HG03103 (cell line): Measurements from ENCODE around the gene UBIAD1.
"Not testable (repeated sequence)": the region's sequence is repeated elsewhere in the genome, so short reads cannot be mapped to it uniquely, and the experiment has no call there.

ENCODE experiments used
- ATAC-seq: cut with Tn5 transposase; IDR thresholded peaks from one replicate; pipeline ENCODE4 v1.9.1; 2021; ENCODE audit warnings: low read depth; ENCODE audit not compliant: unreplicated experiment

The UBIAD1 gene

DNA sequence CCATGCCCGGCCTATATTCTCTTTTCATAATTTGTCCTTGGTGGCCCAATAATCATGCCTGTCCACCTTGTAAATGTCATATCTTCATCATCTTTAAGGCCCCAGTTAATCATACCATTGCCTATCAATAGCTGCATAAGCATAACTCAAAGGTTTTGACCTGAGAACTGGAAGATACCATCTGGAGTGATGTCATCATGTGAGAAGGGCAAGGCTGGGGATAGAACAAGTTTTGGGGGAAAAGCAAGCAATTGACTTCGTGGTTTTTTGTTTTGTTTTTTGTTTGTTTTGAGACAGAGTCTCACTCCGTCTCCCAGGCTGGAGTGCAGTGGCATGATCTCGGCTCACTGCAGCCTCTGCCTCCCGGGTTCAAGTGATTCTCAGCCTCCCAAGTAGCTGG is 6.2 kb downstream of the UBIAD1 start:
- no peak for ATAC-seq

DNA sequence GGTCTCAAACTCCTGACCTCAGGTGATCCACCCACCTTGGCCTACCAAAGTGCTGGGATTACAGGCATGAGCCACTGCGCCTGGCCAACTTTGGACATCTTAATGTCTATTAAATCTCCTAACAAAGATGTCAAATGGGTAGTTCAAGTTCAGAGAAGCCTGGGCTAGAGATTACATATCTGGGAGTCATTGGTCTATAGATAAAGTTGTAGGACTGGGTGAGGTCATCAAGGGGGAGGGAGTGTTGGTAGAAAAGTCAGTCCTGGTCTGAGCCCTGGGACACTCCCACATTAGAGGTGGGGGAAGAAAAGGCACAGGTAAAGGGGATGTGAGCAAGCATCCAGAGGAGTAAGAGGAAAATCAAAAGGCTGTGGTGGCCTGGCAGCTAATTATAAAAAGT is 6.6 kb downstream of the UBIAD1 start:
- ATAC-seq = no peak

DNA sequence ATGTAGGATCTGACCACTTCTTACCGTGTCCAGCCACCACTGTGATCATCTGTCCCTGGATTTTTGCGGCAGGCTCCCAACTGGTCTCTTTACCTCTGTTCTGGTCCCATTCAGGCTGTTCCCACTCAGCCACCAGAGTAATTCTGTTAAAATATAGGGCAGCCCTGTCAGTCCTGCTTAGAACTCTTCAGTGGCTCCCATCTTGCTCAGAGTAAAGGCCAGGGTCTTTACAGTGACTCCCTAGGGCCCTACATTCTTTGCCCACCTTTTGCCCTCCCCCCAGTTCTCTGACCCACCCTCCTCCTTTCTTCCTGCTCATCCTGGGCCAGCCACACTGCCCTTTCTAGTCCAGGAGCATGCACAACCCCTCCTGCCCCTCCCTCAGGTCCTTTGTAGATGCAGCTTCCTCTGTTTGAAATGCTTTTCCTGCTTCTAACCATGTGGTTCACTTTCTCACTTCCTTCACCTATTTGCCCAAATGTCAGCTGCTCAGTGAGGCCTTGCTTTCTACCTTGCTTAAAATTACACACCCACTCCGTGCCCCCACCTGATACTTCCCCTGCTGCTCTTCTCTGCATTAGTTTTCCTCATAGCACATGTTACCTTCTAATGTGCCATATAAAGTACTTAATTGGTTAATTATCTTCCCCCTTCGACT is 7.8 kb downstream of the UBIAD1 start:
- ATAC-seq = no peak

DNA sequence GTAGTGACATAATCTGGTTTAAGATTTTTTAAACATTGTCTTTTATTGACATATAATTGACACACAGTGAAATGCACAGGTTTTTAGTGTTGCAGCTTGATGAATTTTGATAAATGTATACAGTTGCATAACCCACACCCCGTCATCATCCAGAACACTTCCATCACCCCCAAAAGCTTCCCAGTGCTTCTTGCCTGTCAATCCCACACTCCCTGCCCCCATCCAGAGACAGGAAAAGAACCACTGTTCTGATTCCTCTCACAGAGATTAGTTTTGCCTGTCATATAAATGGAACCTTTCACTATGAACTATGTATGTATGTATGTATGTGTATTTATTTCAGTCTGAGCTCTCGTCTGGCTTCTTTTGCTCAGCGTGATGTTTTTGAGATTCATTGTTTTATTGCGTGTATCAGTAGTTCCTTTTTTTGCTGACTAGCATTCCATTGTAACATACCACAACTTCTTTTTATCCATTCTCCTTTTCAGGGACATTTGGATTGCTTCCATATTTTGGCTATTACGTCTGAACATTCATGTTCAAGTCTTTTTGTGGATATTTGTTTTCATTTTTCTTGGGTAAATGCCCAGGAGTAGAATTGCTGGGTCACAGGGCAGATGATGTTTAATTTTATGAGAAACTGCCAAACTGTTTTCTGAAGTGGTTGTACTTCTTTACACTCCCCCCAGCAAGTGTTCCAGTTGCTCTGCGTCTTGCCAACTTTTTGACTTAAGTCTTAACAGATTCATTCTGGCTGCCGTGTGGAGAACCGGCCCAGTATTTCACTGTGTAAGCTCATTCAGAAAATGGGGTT is 8.7 kb downstream of the UBIAD1 start:
- ATAC-seq = no peak

DNA sequence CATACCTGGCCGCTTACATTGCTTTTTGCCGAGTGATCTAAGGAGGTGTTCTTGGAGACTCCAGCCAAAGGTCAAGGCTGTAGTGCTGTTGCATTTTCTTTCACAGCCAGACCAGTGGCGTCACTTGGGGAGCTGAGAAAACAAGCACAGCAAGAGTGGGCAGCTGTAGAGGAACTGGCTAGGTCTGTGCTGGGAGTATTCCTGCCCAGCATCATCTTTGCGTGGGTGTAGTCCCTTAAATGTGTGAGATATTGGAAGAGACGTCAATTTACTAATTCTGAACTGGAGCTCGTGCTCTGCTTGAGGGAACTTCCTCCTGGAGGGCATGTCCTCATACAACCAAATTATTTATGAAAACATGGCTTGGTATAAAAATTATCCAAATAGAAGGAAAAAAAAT is 10.2 kb downstream of the UBIAD1 start:
- no peak for ATAC-seq

DNA sequence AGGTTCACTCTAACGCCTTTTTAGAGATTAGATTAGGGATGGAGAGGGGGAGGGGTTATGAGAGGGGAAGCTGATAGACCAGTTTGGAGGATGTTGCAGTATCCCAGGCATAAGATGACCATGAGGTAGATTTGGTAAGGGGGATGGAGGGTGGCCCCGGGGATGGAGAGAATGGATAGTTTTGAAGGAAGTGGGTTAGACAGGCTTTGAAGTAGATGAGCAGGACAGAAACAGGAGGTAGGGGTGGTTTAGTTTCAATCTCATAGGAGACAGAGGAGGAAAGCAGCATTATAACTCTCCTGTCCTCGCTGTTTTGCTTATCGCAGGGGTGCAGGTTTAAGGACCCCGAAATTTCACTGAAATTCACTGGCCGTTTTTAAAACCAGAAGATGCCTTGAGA is 11.8 kb downstream of the UBIAD1 start:
- ATAC-seq = no peak

DNA sequence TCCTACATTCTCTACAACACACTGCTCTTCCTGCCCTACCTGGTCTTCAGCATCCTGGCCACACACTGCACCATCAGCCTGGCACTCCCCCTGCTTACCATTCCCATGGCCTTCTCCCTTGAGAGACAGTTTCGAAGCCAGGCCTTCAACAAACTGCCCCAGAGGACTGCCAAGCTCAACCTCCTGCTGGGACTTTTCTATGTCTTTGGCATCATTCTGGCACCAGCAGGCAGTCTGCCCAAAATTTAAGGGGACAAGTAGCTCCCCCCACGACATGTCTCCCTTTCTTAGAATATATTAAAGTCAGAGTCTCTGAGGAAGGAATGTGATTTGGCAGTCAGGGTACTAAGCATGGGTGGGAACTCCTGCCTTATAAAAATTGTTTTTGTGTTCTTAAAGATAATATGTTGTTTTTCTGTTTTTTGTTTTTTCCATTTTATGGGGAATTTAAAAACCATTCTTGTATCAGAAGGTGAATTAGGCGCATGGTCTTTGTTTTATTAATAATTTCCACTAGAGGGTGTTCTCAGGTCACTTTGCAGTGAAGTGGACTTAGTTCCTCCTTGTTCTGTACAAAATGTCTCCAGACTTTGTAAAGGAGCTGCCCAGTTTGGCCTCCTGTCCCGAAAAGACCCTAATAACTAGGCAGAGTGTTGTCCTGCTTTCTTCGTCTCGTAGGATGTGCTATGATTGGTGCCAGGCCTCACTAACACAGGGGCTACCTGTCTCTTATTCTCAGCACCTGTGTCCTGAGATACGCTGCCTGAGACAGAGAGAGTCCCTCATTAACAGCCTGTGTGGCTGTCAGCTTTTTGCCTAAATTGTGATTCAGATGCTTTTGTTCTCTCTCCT is 13.1 kb downstream of the UBIAD1 start:
- ATAC-seq = no peak

DNA sequence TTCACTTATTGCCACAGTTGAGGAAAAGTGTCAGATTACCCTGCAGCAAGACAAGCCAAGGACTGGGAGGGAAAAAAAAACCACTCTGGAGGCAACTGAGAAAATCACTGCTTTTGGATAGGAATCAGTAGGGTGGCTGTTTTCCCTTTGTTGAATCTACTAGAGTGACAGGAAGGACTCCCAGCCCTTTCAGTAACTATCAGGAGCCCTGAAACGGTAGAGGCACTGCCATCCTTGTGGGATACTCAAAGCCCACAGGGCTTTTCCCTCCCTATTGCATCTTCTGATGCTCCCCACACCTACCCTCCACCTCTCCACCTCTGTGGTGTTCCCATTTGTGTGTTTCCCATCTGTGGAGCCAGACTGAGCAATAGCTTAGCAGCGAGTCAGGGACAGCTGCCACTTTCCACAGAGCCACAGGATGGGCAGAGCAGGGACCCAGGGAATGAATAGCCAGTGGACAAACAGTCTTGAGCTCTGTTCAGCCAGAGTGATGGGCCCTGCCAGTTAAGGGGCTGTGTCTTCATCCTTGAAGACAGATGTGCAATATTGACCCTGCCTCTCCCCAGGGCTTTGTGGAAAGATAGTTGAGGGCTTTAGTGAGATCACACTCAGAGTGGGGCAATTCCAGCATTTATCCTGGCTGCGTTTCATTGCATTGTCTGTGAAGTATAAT is 13.9 kb downstream of the UBIAD1 start:
- no peak for ATAC-seq

DNA sequence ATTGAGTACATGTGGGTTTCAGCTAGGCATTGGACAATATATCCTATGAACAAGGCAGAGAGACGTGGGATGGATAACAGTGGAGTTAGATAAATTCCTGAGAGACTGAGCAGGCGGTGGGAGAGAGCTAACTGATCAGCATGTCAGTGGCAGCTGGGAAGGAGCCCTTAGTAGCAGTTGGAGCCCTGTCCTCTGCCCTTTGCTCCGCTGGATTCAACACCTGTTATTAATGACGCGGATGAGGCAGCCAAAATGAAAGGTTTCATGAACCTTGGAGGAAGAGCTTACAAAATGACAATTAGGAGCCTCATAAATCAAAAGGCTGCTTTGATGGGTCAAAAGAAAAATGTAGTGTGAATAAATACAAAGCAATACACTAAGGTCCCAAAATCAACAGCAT is 16.1 kb downstream of the UBIAD1 start:
- ATAC-seq = no peak

DNA sequence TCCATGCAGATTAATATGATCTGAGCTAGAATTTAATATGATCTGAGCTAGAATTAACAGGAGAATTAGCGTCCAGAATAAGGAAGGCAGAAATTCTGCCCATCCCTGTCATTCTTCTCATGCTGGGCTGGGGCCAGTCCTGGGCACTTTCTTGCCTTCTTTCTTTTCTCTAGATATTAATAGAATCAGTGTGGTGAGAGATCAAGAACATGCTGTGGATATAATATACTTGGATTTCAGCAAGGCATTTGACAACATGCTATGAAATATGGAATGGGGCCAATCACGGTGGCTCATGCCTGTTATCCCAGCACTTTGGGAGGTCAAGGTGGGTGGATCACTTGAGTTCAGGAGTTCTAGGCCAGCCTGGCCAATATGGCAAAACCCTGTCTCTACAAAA is 18.1 kb downstream of the UBIAD1 start:
- no peak for ATAC-seq

DNA sequence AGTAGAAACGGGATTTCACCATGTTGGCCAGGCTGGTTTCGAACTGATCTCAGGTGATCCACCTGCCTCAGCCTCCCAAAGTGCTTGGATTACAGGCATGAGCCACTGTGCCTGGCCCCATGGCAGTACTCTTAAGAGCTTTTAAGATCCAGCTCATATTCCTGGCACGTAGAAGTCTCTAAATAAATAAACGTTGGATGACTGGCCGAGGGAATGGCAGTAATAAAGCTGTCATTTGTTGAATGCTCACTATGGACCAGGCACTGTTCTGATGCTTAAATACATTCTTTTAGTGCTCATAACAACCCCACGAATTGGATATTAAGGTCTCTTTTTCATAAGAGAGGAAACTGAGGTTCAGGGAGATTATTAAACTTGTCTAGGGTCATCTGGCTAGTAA is 20.9 kb downstream of the UBIAD1 start:
- no peak for ATAC-seq

DNA sequence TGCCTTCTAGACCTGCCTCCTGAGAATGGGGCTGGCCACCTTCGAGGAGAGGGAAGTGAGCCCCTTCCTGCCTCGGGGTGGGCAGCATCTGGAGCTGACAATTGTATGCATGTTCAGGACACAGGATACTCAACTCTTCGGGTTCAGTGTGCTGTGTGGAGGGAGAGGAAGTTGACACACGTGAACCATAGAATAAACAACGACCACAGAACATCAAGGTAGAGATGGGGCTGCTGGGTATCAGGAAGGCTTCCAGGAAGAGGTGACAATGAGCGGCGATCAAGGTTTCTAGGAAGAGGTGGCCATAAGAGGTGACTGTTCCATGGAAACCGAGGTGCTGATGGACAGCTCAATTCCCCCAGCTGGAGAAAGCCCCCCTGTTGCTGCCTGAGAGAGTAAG is 22.0 kb downstream of the UBIAD1 start:
- no peak for ATAC-seq

DNA sequence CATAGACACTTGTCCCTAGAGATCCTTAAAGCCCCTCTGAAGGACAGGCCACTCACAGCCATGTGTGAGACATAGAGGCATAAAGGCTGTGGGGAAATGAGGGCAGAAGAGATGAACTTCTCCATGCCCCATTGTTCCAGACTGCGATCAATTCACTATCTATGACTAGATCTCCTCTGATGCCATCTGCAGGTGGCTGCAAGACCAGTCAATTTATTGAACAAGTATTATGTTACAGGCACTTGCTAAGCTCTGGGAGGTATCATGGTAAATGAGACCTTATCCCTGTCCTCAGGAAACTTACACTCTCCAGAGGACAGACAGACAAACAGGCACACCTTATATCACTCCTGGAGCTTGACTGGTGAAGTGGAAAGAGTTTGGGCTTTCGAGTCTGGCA is 22.9 kb downstream of the UBIAD1 start:
- ATAC-seq = no peak

DNA sequence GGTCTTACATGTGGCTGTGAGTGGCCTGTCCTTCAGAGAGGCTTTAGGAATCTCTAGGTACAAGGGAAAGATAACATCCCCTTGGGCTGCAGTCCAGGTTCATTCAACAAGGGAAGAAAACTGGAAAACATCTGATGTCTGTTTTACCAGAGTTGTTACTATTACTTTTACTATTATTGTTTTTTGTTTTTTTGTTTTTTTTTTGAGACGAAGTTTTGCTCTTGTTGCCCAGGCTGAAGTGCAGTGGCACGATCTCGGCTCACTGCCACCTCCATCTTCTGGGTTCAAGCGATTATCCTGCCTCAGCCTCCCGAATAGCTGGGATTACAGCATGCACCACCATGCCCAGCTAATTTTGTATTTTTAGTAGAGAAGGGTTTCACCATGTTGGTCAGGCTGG is 24.8 kb downstream of the UBIAD1 start:
- ATAC-seq = not testable (repeated sequence)

DNA sequence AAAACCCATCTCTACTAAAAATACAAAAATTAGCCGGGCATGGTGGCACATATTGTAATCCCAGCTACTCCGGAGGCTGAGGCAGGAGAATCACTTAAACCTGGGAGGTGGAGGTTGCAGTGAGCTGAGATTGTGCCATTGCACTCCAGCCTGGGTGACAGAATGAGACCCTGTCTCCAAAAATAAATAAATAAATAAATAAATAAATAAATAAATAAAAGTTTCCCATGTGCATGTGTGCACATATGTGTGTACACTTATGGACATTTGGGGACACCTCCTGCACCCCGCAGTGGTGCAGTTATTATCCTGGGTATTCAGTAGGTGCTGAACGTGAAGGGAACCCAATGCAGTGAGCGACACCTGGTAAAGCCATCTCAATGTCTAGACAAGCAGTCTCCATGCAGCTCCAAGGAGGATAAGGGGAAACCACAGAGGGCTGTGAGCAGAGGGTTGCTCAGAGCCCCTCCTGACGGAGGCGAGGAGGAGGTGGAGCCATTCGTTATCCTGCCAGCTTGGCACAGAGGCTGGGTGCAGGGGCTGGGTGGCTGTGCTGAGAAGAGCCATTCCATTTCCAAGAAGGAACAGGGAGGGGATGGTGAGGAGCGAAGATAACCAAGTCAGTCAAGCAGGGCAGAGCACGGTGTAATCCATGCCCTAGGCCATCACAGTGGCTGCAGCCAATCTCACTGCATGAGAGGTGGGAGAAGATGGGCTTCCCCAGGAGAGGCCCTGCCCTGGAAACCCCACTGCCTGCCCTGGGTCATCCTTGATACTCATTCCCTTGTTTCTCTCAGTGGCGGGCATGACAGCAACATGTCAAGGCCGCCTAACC is 25.6 kb downstream of the UBIAD1 start:
- ATAC-seq = no peak

DNA sequence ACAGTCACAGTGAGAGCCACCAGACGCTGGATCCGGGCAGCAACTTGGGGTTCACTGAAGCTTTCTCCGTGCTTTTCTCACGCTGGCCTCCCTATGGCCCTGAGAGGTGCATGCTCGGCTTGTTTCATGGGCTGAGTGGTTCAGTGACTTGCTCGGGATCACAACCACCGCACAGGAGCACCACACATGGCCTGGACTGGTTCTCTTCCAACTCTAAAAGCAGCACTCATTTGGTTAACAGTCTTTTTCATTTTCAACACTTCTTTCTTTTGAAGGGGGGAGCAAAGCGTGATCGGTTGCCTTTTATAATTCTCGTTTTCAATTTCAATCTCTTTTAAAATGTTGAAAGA is 26.2 kb downstream of the UBIAD1 start:
- no peak for ATAC-seq

DNA sequence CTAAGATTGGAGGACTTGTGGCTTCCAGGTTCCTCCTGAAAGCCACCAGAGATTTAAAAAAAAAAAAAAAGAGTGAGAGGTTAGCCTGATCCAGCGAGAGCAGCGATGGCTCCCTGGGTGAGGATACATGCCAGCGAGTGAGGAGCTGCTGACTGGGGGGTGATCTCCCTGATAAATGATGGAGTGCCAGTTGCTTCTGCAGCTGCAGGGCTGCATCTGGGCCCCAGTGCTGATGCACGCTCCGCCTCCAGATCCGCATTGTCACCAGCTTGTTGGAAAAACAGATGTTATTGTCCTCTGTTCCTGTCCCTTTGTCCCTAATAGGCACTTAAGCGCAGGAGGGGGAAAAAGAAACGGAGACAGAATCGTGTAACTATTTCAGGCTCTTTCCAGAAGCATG is 28.6 kb downstream of the UBIAD1 start:
- no peak for ATAC-seq

DNA sequence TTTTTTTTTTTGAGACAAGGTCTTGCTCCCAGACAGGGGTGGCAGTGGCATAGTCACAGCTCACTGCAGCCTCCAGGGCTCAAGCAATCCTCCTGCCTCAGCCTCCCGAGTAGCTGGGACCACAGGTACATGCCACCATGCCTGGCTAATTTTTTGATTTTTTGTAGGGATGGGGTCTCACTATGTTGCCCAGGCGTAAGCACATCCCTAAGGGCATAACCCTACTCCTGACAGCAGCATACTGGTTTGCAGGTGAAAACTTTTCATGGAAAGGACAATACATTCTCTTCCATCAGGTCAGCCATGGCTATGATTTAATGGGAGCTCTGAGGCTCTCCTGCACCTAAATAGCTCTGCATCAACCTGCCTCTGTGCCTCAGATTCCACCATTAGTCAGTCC is 29.4 kb downstream of the UBIAD1 start:
- no peak for ATAC-seq

DNA sequence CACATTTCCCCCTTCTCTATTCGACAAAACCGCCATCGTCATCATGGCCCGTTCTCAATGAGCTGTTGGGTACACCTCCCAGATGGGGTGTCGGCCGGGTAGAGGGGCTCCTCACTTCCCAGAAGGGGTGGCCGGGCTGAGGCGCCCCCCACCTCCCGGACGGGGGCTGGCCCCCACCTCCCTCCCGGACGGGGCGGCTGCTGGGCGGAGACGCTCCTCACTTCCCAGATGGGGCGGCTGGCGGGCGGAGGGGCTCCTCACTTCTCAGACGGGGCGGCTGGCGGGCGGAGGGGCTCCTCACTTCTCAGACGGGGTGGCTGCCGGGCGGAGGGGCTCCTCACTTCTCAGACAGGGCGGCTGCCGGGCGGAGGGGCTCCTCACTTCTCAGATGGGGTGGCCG is 32.5 kb downstream of the UBIAD1 start:
- ATAC-seq = not testable (repeated sequence)

DNA sequence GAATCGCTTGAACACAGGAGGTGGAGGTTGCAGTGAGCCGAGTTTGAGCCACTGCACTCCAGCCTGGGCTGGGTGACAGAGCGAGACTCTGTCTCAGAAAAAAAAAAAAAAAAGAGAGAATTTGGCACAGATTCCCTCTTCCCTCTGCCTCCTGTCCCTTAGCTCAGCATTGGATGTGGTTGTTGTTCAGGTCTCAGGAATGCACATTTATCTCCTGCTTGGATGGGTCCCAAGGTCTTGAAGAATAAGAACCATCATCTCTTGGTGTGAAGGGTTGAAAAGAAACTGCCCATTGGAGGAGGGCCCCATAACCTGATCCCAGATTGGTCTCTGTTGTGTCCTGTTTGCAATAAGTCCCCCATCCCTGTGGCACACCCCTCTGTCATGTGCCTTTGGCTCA is 34.9 kb downstream of the UBIAD1 start:
- no peak for ATAC-seq
